Nephron (organoid): Measurements from ENCODE around the gene SNX3.

Experiments used
- H3K27ac Mint-ChIP-seq, 3 experiments: 2 replicates each; pipeline ENCODE4 v1.8.0; 2020; ENCODE audit warnings: mixed read lengths in 3 of 3, mild to moderate bottlenecking in 2 of 3, moderate library complexity in 1 of 3
- H3K27me3 Mint-ChIP-seq: 2 replicates; pipeline ENCODE4 v1.8.0; 2021; ENCODE audit warnings: low read depth, mild to moderate bottlenecking, moderate library complexity, mixed read lengths
- H3K36me3 Mint-ChIP-seq: 2 replicates; pipeline ENCODE4 v1.8.0; 2020; ENCODE audit warnings: low read depth, mixed read lengths
- H3K4me1 Mint-ChIP-seq: 2 replicates; pipeline ENCODE4 v1.8.0; 2020; ENCODE audit warnings: mixed read lengths
- H3K4me3 Mint-ChIP-seq, 3 experiments: 2 replicates each; pipeline ENCODE4 v1.8.0; 2020; ENCODE audit warnings: mild to moderate bottlenecking in 3 of 3, mixed read lengths in 3 of 3, moderate library complexity in 2 of 3
- H3K9me3 Mint-ChIP-seq: 2 replicates; pipeline ENCODE4 v1.8.0; 2020; ENCODE audit warnings: mixed read lengths
- TF ChIP-seq, protein P1 (sequence below), 3 experiments: fragments of 200-600 bp; sonication (generic); IDR thresholded peaks; one replicate each; pipeline ENCODE4 v1.5.0; 2021; ENCODE audit warnings: antibody characterized with exemption in 3 of 3; ENCODE audit not compliant: unreplicated experiment in 3 of 3

Gene SNX3

DNA sequence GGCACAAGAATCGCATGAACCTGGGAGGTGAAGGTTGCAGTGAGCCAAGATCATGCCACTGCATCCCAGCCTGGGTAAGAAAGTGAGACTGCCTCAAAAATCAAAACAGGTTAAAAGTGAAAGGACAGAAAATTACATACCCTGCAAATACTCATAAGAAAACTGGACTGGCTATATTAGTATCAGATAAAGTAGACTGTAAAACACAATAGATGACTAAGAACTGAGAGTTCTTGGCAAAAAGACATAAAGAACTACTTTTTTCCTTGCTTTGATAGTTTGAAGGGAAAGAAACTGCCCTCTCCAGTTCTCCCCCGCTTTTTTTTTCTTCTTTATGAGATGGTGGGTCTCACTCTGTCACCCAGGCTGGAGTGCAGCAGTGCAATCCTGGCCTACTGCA lies 17.0 kb downstream of the SNX3 start:
- peaks cover 15% of the 10 kb centered on the region for H3K9me3 Mint-ChIP-seq
- H3K4me1 Mint-ChIP-seq: peaks cover 6% of the 10 kb centered on the region
- no peaks in the 10 kb centered on the region for H3K27me3 Mint-ChIP-seq
- no peak overlapping the region for H3K4me3 Mint-ChIP-seq
- TF ChIP-seq, protein P1, sequence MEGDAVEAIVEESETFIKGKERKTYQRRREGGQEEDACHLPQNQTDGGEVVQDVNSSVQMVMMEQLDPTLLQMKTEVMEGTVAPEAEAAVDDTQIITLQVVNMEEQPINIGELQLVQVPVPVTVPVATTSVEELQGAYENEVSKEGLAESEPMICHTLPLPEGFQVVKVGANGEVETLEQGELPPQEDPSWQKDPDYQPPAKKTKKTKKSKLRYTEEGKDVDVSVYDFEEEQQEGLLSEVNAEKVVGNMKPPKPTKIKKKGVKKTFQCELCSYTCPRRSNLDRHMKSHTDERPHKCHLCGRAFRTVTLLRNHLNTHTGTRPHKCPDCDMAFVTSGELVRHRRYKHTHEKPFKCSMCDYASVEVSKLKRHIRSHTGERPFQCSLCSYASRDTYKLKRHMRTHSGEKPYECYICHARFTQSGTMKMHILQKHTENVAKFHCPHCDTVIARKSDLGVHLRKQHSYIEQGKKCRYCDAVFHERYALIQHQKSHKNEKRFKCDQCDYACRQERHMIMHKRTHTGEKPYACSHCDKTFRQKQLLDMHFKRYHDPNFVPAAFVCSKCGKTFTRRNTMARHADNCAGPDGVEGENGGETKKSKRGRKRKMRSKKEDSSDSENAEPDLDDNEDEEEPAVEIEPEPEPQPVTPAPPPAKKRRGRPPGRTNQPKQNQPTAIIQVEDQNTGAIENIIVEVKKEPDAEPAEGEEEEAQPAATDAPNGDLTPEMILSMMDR (IDR thresholded peaks at IDR 0.05; ENCODE audit: unreplicated experiment in 3 of 3): no peak
- peaks cover 71% of the 10 kb centered on the region for H3K36me3 Mint-ChIP-seq
- no peak overlapping the region for H3K27ac Mint-ChIP-seq

DNA sequence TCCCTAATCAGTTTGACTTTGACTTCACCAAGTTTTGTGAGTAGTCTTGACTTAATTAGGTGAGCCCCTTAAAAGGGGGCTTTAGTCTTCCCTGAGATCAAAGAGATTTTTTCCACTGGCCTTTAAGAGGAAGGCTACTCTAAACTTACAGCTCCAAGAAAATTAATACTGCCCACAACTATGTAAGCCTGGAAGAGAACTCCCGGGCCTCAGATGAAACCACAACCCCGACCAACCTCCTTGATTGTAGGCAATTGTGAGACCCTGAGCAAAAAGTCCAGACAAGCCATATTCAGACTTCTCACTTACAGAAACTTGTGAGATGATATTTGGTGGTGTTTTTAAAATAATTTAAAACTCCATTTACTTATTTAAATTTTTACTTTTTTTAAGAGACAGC lies 18.1 kb downstream of the SNX3 start:
- TF ChIP-seq, protein P1 (IDR thresholded peaks at IDR 0.05; ENCODE audit: unreplicated experiment in 3 of 3): no peak
- Mint-ChIP-seq H3K9me3 (peaks cover 15% of the 10 kb centered on the region), H3K27me3 (no peaks in the 10 kb centered on the region), H3K27ac (no peak overlapping the region), H3K36me3 (peaks cover 77% of the 10 kb centered on the region), H3K4me1 (no peaks in the 10 kb centered on the region), H3K4me3 (no peak overlapping the region)

DNA sequence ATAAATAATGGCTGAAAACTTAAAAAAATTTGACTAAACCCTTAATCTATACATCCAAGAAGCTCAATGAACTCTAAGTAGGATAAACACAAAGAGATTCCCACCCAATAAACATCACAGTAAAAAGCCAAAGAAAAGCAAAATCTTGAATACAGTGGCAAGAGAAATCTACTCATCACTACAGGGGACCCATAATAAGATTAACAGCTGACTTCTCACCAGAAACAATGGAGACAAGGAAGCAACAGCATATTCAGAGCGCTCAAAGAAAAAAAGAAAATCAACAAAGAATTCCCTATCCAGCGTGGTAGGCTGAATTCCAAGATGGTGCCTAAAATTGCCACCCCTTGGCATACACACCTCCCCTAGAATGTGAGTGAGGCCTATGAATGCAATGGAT lies 18.6 kb downstream of the SNX3 start:
- H3K27ac Mint-ChIP-seq: no peak overlapping the region
- no peak overlapping the region for H3K4me3 Mint-ChIP-seq
- peaks cover 79% of the 10 kb centered on the region for H3K36me3 Mint-ChIP-seq
- TF ChIP-seq, protein P1 (IDR thresholded peaks at IDR 0.05; ENCODE audit: unreplicated experiment in 3 of 3): no peak
- H3K27me3 Mint-ChIP-seq: no peaks in the 10 kb centered on the region
- no peaks in the 10 kb centered on the region for H3K4me1 Mint-ChIP-seq
- peaks cover 15% of the 10 kb centered on the region for H3K9me3 Mint-ChIP-seq

DNA sequence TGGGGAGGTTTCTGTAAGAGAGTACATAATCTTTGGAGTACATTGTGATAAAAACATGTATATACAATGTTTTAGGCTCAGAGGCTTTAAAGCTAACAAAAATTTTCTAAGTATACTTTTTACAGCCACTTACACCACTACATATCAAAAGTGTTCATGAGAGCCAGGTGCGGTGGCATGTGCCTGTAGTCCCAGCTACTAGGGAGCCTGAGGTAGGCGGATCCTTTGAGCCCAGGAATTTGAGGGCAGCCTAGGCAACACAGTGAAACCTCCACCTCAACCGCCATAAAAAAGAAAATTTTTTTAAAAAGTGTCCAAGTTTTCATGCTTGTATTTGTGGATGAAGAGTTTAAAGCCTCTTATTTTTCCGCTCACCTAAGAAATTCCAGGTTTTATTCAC lies 22.5 kb downstream of the SNX3 start:
- Mint-ChIP-seq H3K27ac (no peak overlapping the region), H3K9me3 (peaks cover 11% of the 10 kb centered on the region), H3K36me3 (peaks cover 81% of the 10 kb centered on the region), H3K4me1 (no peaks in the 10 kb centered on the region), H3K4me3 (no peak overlapping the region), H3K27me3 (no peaks in the 10 kb centered on the region)
- TF ChIP-seq, protein P1 (IDR thresholded peaks at IDR 0.05; ENCODE audit: unreplicated experiment in 3 of 3): no peak

DNA sequence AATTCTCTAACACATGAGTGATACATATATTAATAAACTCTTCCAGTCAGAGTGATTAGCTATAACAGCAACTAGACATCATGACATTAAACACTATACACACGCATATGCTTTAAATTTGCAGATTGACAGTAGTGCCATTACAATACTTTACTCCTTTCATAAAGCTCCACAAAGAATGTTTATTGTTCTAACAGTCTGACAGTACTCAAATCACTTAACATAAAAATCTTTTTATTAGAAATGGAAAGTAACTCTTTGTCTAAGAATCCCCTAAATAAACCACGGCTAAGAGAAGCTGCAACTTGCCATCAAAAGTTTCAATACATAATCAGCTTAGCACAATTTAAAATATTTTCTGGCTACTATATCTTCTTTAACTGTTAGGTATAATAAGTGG lies 24.0 kb downstream of the SNX3 start:
- TF ChIP-seq, protein P1 (IDR thresholded peaks at IDR 0.05; ENCODE audit: unreplicated experiment in 3 of 3): no peak
- Mint-ChIP-seq H3K27me3 (no peaks in the 10 kb centered on the region), H3K36me3 (peaks cover 68% of the 10 kb centered on the region), H3K27ac (no peak overlapping the region), H3K4me1 (no peaks in the 10 kb centered on the region), H3K9me3 (peaks cover 3% of the 10 kb centered on the region), H3K4me3 (no peak overlapping the region)

DNA sequence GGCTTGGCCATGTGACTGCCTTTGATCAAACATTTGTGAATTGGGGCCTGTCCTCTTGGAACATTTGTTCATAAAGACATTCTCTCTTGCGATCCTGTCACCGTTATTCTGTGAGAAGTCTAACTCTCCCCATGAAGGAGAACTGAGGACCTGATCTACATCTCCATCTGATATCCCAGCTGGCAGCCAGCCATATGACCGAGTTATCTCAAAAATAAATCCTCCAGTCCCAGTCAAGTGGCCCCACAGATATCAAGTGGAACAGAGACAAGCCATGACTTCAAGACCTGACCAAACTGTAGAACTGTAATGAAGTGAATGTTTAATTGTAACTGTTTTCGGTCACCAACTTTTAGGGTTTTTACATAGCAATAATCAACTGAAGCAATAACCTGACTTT lies 25.7 kb downstream of the SNX3 start:
- Mint-ChIP-seq H3K4me3 (no peak overlapping the region), H3K27me3 (no peaks in the 10 kb centered on the region), H3K27ac (no peak overlapping the region), H3K36me3 (peaks cover 54% of the 10 kb centered on the region), H3K4me1 (no peaks in the 10 kb centered on the region), H3K9me3 (peaks cover 3% of the 10 kb centered on the region)
- TF ChIP-seq, protein P1 (IDR thresholded peaks at IDR 0.05; ENCODE audit: unreplicated experiment in 3 of 3): no peak
